HG02970 (cell line): Measurements from ENCODE around the gene CD86.

ENCODE experiments used
- ATAC-seq: cut with Tn5 transposase; IDR thresholded peaks from one replicate; pipeline ENCODE4 v1.9.1; 2021; ENCODE audit warnings: mild to moderate bottlenecking, moderate library complexity, moderate number of reproducible peaks; ENCODE audit not compliant: unreplicated experiment, low FRiP score

CD86 gene

GRCh38 chr3:122058294-122058693 lies 3.1 kb downstream of the CD86 start:
- no peak for ATAC-seq

- no peak for ATAC-seq
These were observed 5.0 kb downstream of the CD86 start for GRCh38 chr3:122060040-122060698.

GRCh38 chr3:122063908-122064307 lies 8.7 kb downstream of the CD86 start:
- no peak for ATAC-seq

GRCh38 chr3:122064326-122064725 lies 9.2 kb downstream of the CD86 start:
- no peak for ATAC-seq

- no peak for ATAC-seq
These were observed 11.4 kb downstream of the CD86 start for GRCh38 chr3:122066331-122067213.

GRCh38 chr3:122067214-122067550 lies 12.0 kb downstream of the CD86 start:
- no peak for ATAC-seq

- no peak for ATAC-seq
These were observed 12.6 kb downstream of the CD86 start for GRCh38 chr3:122067588-122068240.

GRCh38 chr3:122074621-122075265 lies 19.6 kb downstream of the CD86 start:
- peak; percentile 46 for ATAC-seq

- ATAC-seq, result no peak
These were observed 21.5 kb downstream of the CD86 start for GRCh38 chr3:122076491-122077292.

- ATAC-seq, result peak; percentile 30
These were observed 22.4 kb downstream of the CD86 start for GRCh38 chr3:122077293-122078234.

- ATAC-seq, result no peak
These were observed 23.2 kb downstream of the CD86 start for GRCh38 chr3:122078235-122078935.

- ATAC-seq, result no peak
These were observed 24.5 kb downstream of the CD86 start for GRCh38 chr3:122079524-122080206.

GRCh38 chr3:122080207-122080587 lies 25.0 kb downstream of the CD86 start:
- ATAC-seq, result no peak

GRCh38 chr3:122081543-122082247 lies 26.5 kb downstream of the CD86 start:
- ATAC-seq, result no peak

- ATAC-seq, result no peak
These were observed 27.2 kb downstream of the CD86 start for GRCh38 chr3:122082357-122082756.

GRCh38 chr3:122084799-122085198 lies 29.6 kb downstream of the CD86 start:
- no peak for ATAC-seq

- ATAC-seq, result no peak
These were observed 30.5 kb downstream of the CD86 start for GRCh38 chr3:122085673-122086072.
